Fibroblast of villous mesenchyme (primary cell): Measurements from ENCODE around the gene AFTPH. TPM values are rescaled to one million over a fixed set of nuclear protein-coding genes. Genes with fewer than 3 reads are reported as not detected.

Source experiments
- DNase-seq: peaks from one replicate; pipeline ENCODE4 v3.0.0-alpha.2; 2010; ENCODE audit warnings: low read depth
- H3K4me3 ChIP-seq: 2 replicates; pipeline ENCODE4 v1.5.1; 2011; ENCODE audit warnings: low read depth, mild to moderate bottlenecking, low read length
- total RNA-seq: library from RNA; depleted of rRNA; stranded (reverse); fragments of >200 nt; gene quantifications from 2 replicates; pipeline ENCODE4 v1.2.3, GENCODE V29; 2012
- TF ChIP-seq, protein P1 (sequence below): IDR thresholded peaks from 2 replicates; pipeline ENCODE4 v1.5.1; 2012; ENCODE audit warnings: low read depth, mild to moderate bottlenecking, low read length; ENCODE audit not compliant: insufficient read depth

Gene AFTPH
- total RNA-seq, 1 donor: 40.2 TPM

DNA sequence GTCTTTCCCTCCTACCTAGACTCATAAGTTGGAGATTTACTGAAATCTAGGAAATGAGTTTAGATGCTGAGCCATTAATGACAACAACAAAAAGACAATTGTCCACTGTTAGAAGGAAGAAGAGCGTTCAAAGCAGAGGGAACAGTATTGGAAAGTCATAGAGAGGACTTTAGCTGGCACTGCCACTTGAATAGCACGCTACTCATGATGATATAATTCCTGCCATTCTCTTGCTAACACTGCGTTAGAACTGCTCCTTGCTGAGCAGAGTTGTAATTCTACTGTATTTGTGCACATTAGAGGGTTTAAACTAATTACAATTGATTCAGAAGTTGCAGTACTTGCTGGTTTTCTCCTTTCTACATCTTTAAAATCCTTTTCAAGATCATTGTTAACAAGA, 9.0 kb upstream of the AFTPH start:
- TF ChIP-seq, protein P1, sequence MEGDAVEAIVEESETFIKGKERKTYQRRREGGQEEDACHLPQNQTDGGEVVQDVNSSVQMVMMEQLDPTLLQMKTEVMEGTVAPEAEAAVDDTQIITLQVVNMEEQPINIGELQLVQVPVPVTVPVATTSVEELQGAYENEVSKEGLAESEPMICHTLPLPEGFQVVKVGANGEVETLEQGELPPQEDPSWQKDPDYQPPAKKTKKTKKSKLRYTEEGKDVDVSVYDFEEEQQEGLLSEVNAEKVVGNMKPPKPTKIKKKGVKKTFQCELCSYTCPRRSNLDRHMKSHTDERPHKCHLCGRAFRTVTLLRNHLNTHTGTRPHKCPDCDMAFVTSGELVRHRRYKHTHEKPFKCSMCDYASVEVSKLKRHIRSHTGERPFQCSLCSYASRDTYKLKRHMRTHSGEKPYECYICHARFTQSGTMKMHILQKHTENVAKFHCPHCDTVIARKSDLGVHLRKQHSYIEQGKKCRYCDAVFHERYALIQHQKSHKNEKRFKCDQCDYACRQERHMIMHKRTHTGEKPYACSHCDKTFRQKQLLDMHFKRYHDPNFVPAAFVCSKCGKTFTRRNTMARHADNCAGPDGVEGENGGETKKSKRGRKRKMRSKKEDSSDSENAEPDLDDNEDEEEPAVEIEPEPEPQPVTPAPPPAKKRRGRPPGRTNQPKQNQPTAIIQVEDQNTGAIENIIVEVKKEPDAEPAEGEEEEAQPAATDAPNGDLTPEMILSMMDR: no peak
- H3K4me3 ChIP-seq: no peak overlapping the region
- no peak for DNase-seq

DNA sequence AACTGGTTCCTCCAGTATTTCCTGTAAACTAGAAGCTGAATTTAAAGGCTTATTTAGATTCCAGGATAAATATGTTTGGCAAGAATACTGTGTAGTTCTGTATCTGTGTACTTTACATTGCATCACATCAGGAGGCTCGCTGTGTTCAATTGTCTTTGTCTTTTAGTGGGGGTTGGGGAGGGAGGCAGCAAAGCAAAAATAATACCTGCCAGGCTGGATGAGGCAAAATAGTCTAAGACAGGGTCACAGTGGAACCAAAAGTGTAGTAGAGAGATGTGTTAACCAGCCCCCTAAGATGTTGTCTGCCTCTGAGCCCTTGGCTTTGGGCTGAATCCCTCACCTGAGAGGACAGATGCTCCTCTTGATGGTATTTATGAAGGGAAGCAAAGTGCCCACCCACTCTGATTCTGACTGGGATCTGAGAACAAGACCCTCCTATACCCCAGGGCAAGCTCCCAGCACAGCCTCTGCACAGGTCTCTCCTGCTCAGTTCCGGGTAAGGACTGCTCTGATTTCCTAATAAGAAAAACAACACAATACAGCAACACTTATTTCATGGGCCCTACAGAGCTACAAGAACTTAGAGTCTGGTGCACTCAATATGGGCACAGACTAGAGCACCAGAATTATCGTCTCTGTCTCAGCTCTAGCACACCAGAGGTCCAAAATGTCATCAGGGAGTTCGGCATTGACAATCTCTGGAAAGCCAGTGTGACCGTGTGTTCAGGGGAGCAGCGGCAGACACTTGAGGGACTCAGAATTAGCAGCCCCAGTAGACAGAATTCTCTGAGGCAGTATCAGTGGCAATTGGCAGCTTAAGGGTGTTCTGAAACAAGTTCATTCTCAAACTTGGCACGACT, 7.2 kb upstream of the AFTPH start:
- TF ChIP-seq, protein P1: no peak
- no peak overlapping the region for H3K4me3 ChIP-seq
- DNase-seq: no peak

DNA sequence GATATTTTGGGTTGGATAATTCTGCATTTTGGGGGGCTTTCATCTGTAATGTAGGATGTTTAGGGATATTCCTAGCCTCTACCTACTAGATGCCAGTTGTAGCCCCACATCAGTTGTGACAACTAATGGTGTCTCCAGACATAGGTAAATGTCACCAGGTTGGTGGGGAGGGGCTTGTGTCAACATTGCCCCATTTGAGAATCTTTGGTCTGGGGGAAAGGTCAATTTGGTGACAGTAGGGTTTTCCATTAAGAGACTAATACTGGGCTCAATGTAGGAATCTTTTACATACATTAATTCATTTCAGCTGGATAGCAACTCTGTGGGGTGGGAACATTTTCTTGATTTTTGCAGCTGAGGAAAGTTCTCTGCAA, 6.6 kb upstream of the AFTPH start:
- no peak for DNase-seq
- no peak overlapping the region for H3K4me3 ChIP-seq
- TF ChIP-seq, protein P1: no peak

DNA sequence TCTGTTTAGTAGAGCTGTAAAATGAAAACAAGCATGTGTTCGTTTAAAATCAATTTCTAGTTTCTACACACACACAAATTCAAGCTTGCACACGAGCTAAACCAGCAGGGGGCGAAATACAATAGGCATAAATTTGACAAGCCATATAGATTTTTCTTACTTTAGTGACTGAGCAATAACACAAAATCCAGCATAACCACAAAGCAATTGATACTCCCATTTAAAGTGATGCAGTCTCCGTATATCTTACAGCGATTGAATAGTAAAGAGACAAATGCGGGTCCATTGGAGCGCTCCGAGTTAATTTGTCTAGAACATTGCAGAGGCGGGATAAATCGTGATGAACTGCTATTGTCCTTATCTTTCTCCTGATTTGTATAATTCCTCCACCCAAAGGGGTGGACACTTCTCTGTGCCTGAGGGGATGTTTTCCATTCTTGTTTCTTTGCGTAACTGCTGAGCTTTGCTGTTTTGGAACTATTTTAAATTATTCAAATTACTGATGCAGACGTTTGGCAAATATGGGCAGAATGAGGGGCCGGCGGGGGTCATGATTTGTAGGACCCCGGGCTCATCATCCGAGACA, 1.2 kb upstream of the AFTPH start:
- peak overlapping the region; percentile 93 for H3K4me3 ChIP-seq
- TF ChIP-seq, protein P1: peak; percentile 78
- peak; percentile 87 for DNase-seq

DNA sequence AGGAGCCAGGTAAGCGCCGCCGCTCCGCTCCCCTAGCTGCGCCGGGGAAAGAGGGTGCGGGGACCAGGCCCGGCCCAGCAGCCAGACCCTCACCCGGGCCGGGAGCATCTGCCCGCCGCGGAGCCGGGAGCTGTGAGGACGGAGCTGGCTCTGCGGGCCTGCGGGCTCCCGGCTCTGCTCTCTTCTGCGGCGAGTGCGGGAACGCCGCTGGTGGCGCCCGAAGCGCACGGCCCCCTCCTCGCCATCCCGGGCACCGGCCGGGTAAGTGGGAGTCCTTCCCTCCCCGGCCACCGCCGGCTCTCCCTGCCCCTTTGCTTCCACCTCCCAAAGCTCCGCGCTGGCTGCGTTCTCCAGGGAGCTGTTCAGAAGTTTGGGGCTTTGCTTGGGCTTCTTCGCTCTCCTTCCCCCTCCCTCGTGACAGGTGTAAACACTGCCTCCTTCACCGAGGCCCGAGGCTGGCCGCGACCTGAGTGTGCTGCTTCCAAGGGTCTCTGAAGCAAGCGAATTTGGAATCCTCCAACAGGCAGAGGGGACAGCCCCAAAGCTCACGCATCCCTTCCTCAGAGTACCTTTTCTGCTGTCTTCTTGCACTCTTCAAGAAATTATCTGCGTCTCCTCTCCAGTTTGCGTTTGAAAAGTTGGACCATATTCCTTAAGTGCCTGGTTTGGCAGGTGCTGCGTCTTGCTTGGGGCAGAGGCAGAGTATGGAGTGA, 632 bp downstream of the AFTPH start:
- no peak for DNase-seq
- TF ChIP-seq, protein P1: no peak
- peak overlapping the region; percentile 93 for H3K4me3 ChIP-seq

DNA sequence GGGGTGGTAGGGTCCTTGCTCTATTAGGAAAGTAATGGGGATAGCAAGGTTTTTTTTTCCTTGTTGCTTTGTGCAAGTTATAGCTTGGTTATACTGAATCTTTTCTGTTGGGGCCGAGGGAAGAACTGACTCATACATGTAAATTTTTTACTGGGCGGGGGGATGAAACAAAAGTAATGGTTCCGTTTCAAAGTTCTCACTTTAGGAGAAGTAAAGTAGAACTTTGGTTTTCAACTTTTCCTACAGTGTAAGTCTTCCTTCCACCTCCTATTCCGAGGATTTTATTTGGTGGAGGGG, 1.1 kb downstream of the AFTPH start:
- TF ChIP-seq, protein P1: no peak
- peak overlapping the region; percentile 93 for H3K4me3 ChIP-seq
- peak; percentile 24 for DNase-seq
